CD4-positive, alpha-beta T cell treated with Interleukin-10 for 1 hour (primary cell): ENCODE results near the gene RGS1.
A peak's percentile ranks its signal among the peaks of the same experiment; 100 is the strongest.

Experiments
- DNase-seq: peaks from one replicate; pipeline ENCODE4 v3.0.0-alpha.2; 2020

The RGS1 gene

GRCh38 chr1:192554904-192555303 is 20.7 kb upstream of the RGS1 start:
- no peak for DNase-seq

- no peak for DNase-seq
Measured at GRCh38 chr1:192555399-192555798, 20.2 kb upstream of the RGS1 start.

DNA sequence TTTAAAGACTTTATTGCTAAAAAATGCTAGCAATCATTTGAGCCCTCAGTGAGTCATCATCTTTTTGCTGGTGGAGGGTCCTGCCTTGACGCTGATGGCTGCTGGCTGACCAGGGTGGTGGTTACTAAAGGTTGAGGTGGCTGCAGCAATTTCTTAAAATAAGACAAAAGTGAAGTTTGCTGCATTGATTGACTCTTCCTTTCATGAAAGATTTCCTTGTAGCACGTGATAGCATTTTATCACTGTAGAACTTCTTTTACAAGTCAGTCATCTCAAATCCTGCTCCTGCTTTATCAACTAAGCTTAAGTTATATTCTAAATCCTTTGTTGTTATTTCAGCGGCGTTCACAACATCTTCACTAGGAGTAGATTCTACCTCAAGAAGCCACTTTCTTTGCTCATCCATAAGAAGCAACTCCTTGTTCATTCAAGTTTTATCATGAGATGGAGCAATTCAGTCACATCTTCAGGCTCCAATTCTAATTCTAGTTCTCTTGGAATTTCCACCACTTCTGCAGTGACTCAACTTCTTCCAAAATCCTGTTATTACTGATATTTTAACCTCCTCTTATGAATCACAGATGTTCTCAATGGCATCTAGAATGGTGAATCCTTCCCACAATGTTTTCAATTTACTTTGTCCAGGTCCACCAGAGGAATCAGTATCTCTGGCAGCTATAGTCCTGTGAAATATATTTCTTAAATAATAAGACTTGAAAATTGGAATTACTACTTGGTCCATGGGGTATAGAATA is 17.6 kb upstream of the RGS1 start:
- no peak for DNase-seq

DNA sequence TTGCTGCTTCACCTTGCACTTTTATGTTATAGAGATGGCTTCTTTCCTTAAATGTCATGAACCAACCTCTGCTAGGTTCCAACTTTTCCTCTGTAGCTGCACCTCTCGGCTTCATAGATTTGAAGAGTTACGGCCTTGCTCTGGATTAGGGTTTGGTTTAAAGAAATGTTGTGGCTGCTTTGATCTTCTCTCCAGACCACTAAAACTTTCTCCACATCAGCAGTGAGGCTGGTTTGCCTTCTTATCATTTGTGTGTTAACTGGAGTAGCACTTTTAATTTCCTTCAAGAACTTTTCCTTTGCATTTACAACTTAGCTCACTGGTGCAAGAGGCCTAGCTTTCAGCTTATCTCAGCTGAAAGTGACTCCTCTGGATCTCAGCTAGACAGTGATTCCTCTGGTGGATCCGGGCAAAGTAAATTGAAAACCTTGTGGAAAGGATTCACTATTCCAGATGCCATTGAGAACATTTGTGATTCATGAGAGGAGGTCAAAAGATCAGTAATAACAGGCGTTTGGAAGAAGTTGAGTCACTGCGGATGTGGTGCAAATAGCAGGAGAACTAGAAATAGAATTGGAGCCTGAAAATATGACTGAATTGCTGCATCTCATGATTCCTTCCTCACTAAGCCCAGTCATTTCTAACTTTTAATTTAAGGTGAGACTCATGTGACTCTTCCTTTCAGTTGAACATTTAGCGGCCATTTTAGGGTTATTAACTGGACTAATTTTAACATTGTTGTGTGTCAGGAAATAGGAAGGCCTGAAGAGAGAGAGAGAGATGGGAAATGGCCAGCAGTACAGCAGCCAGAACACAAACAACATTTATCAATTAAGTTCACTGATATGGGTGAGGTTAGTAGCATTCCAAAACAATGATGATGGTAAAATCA is 16.2 kb upstream of the RGS1 start:
- DNase-seq, result no peak

DNA sequence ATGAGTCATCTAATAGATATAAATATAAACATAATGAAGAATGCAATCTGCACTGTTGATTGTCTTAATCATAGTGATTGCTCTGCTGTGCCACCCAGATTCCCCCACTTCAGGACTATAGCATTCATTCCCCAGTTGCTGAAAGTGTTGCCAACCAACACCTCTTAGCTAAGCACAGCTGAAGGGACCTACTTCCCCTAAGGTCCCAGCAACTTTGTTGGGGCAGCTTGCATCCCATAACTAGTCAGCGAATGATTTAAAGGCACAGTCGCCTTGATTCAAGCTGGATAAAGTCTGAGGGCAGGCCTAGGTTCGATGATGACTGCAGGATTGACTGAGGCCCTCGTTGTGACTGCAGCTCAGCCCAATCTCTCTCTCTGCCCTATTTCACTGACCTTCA is 14.3 kb upstream of the RGS1 start:
- DNase-seq, result no peak

DNA sequence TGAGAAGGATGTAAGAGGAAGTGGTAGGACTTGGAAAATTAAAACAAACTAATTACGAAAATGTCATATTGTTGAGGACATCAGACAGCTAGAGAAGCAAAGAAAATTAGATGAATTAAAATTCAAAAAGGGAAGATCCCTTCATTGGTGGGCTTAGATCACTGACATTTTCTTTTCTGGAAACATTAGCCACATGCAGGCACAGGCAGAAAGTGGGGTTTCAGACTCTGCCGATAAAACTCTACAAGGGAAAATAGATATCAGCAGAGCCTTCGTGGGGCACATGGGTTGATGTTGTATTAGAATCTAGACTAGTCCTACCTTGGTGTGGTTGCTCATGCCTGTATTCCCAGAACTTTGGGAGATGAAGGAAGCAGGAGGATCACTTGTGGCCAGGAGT is 12.4 kb upstream of the RGS1 start:
- no peak for DNase-seq

GRCh38 chr1:192564099-192564498 is 11.5 kb upstream of the RGS1 start:
- DNase-seq, result no peak

DNA sequence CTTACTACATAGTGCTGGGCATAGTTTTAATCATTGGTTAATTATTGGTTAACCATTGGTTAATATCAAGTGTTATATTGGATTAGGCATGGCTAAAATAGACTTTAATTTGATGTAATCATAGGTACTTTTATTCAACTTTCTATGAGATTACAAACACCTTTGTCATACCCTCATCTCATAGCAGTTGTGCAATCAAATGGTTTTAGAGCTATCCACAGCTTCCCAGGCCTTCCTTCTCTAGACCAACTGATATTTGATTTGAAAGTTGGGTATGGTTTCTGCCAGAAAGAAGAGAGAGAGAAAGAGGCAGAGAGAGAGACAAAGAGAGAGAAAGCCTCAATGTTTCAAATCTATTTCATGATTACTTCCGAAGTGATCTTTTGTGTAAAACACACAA is 9.6 kb upstream of the RGS1 start:
- no peak for DNase-seq

GRCh38 chr1:192566657-192567056 is 8.9 kb upstream of the RGS1 start:
- DNase-seq, result no peak

DNA sequence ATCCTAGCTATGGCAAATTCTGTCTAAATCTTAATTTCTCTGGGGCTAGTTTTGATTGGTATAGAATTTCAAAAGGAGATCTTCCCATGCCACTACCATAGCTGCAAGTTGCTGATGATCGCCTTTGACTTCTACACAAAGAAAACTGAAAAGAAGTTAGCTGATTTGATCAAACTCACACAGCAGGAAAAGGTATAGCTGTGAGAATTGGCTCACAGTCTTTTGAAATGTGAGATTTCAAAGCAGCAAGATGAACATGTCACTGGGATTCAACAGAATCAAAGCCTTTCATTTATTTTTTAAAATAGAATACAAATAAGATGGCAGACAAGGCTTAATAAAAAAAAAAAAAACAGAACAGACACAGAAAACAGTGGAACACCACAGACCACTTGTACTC is 7.5 kb upstream of the RGS1 start:
- DNase-seq, result no peak

GRCh38 chr1:192571668-192572067 is 3.9 kb upstream of the RGS1 start:
- no peak for DNase-seq

GRCh38 chr1:192573499-192573898 is 2.1 kb upstream of the RGS1 start:
- no peak for DNase-seq

DNA sequence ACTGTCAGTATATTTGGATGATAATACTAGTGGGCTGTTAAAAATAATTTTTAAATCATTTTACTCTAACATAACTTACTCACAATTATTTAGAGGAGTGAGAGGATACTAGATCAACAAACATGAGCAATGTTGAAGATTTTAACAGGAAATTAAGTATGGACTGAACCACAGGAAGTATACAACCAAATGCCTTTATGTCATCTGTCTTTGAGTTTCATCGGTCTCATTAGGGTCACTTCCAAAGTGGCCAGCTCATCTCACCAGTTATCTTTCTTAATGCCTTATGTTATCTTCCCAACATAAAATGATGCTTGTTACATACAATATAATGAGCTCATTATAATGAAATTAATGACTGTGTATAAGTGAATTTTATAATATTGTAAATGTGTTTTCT is 1.5 kb upstream of the RGS1 start:
- DNase-seq, result no peak

DNA sequence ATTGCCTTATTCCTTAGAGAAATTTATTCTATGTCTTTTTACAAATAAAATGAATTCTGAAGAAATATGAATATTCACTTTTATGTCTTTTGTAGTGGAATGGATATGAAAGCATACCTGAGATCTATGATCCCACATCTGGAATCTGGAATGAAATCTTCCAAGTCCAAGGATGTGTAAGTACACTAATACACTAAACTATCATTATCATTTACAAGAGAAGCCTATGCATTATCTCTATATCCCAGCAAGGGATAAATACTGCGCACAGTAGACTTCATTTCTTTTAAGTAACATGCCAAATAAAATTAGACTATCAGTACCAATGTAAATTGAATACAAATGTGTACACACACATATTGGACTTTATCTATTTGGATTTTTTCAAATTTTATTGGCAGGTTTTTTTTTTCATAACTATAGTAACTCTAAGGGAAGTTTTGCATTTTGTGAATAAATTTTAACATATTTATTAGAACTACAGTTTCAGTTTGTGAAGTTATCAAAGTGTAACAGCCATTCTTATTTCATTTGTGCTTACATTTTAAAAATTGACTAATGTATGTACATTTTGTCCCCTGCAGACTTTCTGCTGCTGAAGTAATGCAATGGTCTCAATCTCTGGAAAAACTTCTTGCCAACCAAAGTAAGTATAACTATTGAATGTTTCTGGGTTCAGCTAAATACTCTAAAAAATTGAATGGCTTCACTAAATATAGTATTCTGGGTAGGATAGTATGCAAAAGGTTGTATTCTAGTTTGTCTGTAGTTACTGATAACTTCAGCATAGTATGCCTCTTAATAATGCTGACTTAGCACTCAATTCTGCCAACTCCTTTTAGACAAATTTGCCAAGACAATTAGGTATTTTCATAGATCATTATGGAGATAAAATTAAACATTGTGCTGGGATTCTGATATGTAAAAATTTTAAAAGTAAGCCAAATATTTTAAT is 894 bp downstream of the RGS1 start:
- DNase-seq, result no peak

DNA sequence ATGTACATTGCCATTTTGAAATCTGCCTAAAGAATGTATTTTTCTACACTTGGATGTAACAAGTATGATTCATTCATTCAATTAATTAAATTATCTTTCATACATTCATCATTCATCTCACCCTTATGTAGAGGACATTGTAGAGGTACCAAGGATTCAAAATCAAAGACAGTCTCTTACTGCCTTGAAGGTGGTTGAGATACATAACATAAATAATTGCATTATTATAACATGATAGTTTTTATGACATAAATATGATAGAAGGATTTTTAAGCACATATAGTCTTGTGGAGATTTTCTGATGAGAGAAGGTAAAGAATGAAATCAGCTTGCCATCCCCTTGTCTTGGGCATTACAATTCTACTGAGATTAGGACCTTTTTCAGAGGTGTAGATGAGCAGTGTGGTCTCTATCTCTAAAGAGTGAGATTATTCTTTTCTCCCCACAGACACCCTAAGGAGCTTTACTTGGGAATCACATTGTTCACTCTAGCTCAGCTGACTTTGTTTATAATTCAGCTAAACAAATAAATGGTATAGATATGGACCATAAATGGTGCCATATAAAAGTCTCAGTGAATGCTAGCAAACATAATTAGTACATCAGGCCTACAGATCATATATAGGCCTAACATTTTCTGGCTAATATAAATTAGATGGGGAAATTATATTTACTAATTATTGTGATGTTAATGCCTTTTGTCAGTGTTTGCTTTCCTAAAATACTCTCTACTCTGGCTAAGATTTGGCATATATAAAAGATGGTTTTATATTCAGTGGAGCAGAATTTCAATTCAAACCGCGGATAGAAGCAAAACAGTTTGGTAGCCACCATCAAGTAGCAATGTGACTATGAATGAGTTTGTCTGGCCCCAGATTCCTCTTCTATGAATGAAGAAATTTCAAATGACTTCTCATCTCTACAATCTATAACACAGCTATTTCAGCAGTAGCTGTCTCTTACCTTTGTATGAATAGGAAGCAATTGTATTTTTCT is 1.9 kb downstream of the RGS1 start:
- no peak for DNase-seq

GRCh38 chr1:192578144-192578909 is 2.8 kb downstream of the RGS1 start:
- no peak for DNase-seq

- peak; percentile 46 for DNase-seq
Measured at GRCh38 chr1:192579010-192579738, 3.6 kb downstream of the RGS1 start.

GRCh38 chr1:192580351-192580962 is 4.9 kb downstream of the RGS1 start:
- peak; percentile 64 for DNase-seq

DNA sequence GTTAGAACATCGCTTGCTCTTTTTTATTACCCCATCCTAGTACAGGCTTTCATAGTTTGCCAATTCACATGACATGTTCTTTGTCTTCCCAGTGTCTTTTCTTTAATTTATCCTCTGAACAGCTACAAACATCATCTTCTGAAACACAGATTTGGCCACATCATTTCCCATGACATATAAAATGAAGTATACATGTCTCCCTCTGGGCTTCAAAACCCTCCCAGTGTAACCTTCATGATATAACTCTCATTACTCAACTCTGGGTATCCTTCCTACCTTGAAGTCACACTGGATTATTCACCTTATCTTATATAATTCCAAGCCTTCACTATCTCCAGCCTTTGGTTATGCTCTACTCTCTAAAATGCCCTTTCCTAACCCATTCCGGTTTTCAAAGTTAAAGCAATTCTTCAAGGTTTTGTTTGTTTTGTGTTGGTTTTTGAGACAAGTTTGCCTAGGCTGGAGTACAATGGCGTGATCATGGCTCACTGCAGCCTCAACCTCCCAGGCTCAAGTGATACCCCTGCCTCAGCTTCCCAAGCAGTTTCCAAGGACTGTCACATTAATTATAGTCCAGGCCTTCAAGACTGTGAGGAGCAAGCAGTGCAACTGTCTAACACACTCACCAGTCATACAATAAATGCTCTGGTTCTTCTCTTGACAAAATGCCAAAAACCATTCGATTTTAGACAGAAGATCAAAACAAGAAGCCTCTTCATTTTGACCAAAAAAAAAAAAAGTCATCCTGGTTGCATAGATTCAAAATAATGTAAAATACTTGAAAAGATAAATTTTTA is 5.8 kb downstream of the RGS1 start:
- DNase-seq, result no peak
